ENCODE results near the gene CERCAM.

GRCh38 chr9:128383791-128384190 is 36.9 kb upstream of the CERCAM start:
- TF ChIP-seq TRAFD1 (CRISPR knock-in tag; IDR thresholded peaks at IDR 0.05; ENCODE audit: borderline replicate concordance) (no peak), ZNF142 (CRISPR knock-in tag; IDR thresholded peaks at IDR 0.05) (no peak), MXI1 (IDR thresholded peaks at IDR 0.05; ENCODE audit: borderline replicate concordance, low read depth, low read length) (no peak), U2AF1 (optimal IDR thresholded peaks at IDR 0.05; ENCODE audit: low read depth, low read length) (no peak)

Measured in HepG2 (cell line).